Esophagus (tissue), 2 donors: ENCODE data around the gene RAI1. TPM values are rescaled to one million over a fixed set of nuclear protein-coding genes. Genes with fewer than 3 reads are reported as not detected.

Experiments used
- H3K27ac ChIP-seq, 2 donors: one replicate each; pipeline ENCODE4 v1.5.1; 2013; ENCODE audit warnings: low read depth in 2 of 2, mild to moderate bottlenecking in 2 of 2, inconsistent platforms in 1 of 2, low read length in 1 of 2, moderate library complexity in 1 of 2
- H3K27me3 ChIP-seq, 2 donors: one replicate each; pipeline ENCODE4 v1.6.1; 2013; ENCODE audit warnings: low read length in 2 of 2, control low read depth in 1 of 2, mild to moderate bottlenecking in 1 of 2; ENCODE audit not compliant: insufficient read depth in 2 of 2, control insufficient read depth in 1 of 2
- H3K36me3 ChIP-seq, 2 donors: one replicate each; pipeline ENCODE4 v1.6.1; 2013; ENCODE audit warnings: low read length in 1 of 2; ENCODE audit not compliant: control insufficient read depth in 2 of 2, insufficient read depth in 2 of 2
- H3K4me1 ChIP-seq, 2 donors: one replicate each; pipeline ENCODE4 v1.6.1; 2013; ENCODE audit warnings: low read length in 1 of 2; ENCODE audit not compliant: control insufficient read depth in 2 of 2, insufficient read depth in 2 of 2
- H3K4me3 ChIP-seq, 2 donors: one replicate each; pipeline ENCODE4 v1.5.1; 2013; ENCODE audit warnings: low read length in 2 of 2, mild to moderate bottlenecking in 2 of 2, low read depth in 1 of 2, moderate library complexity in 1 of 2
- H3K9me3 ChIP-seq, 2 donors: one replicate each; pipeline ENCODE4 v1.6.1; 2013; ENCODE audit warnings: mild to moderate bottlenecking in 2 of 2, low read depth in 1 of 2, low read length in 1 of 2, moderate library complexity in 1 of 2; ENCODE audit not compliant: control insufficient read depth in 2 of 2, insufficient read depth in 1 of 2
- WGBS, 2 donors: extraction: QIAGEN DNeasy Blood & Tissue Kit; methylation state at CpG; one replicate each; pipeline ENCODE4 v1.1.7; 2013; 5-methylcytosine and 5-hydroxymethylcytosine counted together
- polyA plus RNA-seq, 2 donors: library from polyadenylated mRNA; stranded (reverse); fragments of 200-250 nt; gene quantifications; one replicate each; pipeline ENCODE4 v1.2.3, GENCODE V29; 2013
- donor health status: healthy with polysubstance abuse.
- donor health status: Bipolar disorder and iron deficiency.

Gene RAI1
- polyA plus RNA-seq, 2 donors: 10.7 to 14.4 TPM

DNA sequence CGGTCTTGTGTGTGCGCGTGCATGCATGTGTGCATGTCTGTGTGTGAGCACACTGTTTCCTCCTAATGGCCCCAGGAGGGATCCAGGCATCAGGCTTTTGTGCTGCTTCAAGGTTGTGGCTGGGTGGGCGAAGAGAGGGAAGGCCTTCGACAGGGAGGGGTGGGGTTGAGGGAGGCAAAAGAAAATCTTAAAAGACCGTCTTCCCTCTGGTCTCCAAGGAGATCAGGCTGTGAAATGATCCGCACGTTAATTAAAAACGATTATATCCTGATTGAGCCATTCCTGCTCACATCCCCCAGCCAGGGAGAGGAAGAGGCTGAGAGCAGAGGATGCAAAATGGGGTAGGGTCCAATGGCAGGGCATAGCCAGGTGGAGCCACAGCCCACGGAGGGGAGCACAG, 46.9 kb downstream of the RAI1 start:
- Histone ChIP-seq H3K27me3 (no peaks in the 10 kb centered on the region), H3K4me1 (peaks cover 6 to 54% of the 10 kb centered on the region in 2 donors), H3K9me3 (no peaks in the 10 kb centered on the region), H3K27ac (peak overlapping the region; percentile 69 to 80), H3K4me3 (no peak overlapping the region), H3K36me3 (peaks cover 0 to 3% of the 10 kb centered on the region in 2 donors)
- WGBS, 2 donors: 64 to 83% methylated on average over 10 of the region's 10 CpGs

GRCh38 chr17:17728550-17729251, 47.4 kb downstream of the RAI1 start:
- Histone ChIP-seq H3K4me1 (peaks cover 6 to 52% of the 10 kb centered on the region in 2 donors), H3K27me3 (no peaks in the 10 kb centered on the region), H3K9me3 (no peaks in the 10 kb centered on the region), H3K27ac (peak overlapping the region; percentile 69 to 80), H3K36me3 (peaks cover 0 to 6% of the 10 kb centered on the region in 2 donors), H3K4me3 (no peak overlapping the region)
- WGBS, 2 donors: 54 to 72% methylated on average over 9 to 10 of the region's 10 CpGs

DNA sequence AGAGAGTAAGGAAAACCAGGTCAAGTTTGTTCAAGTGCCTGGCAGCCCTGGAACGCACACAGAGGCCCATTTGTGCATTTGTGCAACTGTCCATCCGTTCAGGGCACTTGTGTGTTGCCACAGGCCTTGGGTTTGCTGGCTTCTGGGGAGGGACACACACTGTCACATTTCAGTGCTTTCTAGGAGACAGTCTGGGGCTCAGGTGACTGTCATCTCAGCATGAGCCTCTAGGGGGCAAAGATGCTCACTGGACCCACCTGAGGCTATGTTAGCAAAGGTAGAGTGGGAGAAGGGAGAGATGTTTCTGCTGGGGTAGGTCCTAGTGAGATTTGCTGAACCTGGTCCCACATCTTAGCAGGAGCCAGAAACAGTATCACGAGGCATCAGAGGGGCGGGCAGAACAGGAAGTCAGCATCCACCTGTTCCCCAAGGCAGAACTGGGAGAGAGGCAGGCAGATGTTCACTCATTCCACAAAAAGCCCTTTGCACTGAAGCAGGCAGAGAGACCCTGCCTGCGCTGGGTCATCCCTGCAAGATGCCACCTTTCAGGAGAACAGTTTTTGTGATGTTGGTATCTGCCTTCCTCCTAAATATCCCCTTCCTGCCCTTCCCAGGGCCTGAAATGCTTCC, 48.5 kb downstream of the RAI1 start:
- WGBS, 2 donors: 55 to 62% methylated on average over 5 of the region's 5 CpGs
- Histone ChIP-seq H3K4me1 (peaks cover 6 to 57% of the 10 kb centered on the region in 2 donors), H3K9me3 (no peaks in the 10 kb centered on the region), H3K4me3 (no peak overlapping the region), H3K27ac (peak overlapping the region in 1 of 2 donors; percentile 33), H3K36me3 (peaks cover 0 to 6% of the 10 kb centered on the region in 2 donors), H3K27me3 (no peaks in the 10 kb centered on the region)

- 76 to 82% methylated on average over 14 of the region's 14 CpGs for WGBS, 2 donors
- Histone ChIP-seq H3K27ac (peak overlapping the region in 1 of 2 donors; percentile 22), H3K4me1 (peaks cover 2 to 55% of the 10 kb centered on the region in 2 donors)
Measured at GRCh38 chr17:17730250-17730935, 49.1 kb downstream of the RAI1 start.

GRCh38 chr17:17732444-17732843, 51.2 kb downstream of the RAI1 start:
- H3K27ac ChIP-seq: peak overlapping the region; percentile 78 to 83
- no peak overlapping the region for H3K4me3 ChIP-seq
- no peaks in the 10 kb centered on the region for H3K9me3 ChIP-seq
- WGBS, 2 donors: 51 to 55% methylated on average over 4 of the region's 4 CpGs
- H3K36me3 ChIP-seq: peaks cover 0 to 6% of the 10 kb centered on the region in 2 donors
- no peaks in the 10 kb centered on the region for H3K27me3 ChIP-seq
- peaks cover 7 to 58% of the 10 kb centered on the region in 2 donors for H3K4me1 ChIP-seq

More at GRCh38 chr17:17730250-17730935, 49.1 kb downstream of the RAI1 start:
- Histone ChIP-seq H3K27me3 (no peaks in the 10 kb centered on the region), H3K36me3 (peaks cover 0 to 6% of the 10 kb centered on the region in 2 donors), H3K4me3 (no peak overlapping the region), H3K9me3 (no peaks in the 10 kb centered on the region)

GRCh38 chr17:17732892-17733670, 51.8 kb downstream of the RAI1 start:
- Histone ChIP-seq H3K36me3 (peaks cover 0 to 6% of the 10 kb centered on the region in 2 donors), H3K4me3 (no peak overlapping the region), H3K27me3 (no peaks in the 10 kb centered on the region), H3K9me3 (no peaks in the 10 kb centered on the region), H3K27ac (peak overlapping the region; percentile 78 to 81), H3K4me1 (peaks cover 13 to 57% of the 10 kb centered on the region in 2 donors)
- WGBS, 2 donors: 65 to 68% methylated on average over 9 of the region's 9 CpGs

DNA sequence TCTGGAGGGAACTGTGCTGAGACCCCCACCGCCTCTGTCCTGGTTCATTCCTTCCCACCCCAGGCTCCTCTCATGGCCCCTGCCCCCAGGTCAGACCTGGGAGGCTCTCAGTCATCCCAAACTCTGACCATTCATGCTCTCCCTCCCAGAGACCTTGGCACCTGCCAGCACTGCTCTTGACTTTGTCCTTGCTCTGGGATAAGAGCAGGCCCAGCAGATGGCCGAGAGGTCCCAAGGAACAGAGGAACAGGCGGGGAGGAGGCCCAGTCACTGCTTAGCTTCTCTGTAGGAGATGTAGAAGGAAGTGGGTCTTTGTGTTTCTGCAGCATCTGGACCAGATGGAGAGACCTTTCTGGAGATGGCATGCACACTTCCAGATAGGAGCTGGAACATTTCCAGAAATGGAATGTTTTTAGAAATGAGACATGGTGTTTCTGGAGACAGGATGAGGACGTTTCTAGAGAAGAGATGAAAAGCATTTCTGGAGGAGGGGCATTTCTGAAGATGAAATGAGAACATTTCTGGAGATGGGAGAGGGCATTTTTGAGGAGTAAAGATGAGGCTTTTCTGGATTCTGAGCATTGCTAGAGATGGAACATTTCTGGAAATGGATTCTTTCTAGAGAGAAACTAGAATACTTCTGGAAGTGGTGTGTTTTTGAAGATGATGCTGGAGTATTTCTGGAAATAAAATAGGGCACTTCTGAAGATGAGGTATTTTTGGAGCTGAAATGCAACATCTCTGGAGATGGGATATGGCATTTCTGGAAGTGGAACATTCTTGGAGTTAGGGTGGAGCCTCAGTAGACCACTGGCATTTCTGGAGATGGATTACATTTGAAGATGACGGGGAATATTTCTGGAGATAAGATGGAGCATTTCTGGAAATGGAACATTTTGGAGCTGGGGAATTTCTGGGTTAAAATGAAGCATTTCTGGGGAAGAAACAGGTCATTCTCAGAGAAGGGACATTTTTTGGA, 55.2 kb downstream of the RAI1 start:
- 75 to 76% methylated on average over 5 of the region's 5 CpGs for WGBS, 2 donors
- H3K27ac ChIP-seq: peak overlapping the region in 1 of 2 donors; percentile 38
- peaks cover 16 to 53% of the 10 kb centered on the region in 2 donors for H3K4me1 ChIP-seq

DNA sequence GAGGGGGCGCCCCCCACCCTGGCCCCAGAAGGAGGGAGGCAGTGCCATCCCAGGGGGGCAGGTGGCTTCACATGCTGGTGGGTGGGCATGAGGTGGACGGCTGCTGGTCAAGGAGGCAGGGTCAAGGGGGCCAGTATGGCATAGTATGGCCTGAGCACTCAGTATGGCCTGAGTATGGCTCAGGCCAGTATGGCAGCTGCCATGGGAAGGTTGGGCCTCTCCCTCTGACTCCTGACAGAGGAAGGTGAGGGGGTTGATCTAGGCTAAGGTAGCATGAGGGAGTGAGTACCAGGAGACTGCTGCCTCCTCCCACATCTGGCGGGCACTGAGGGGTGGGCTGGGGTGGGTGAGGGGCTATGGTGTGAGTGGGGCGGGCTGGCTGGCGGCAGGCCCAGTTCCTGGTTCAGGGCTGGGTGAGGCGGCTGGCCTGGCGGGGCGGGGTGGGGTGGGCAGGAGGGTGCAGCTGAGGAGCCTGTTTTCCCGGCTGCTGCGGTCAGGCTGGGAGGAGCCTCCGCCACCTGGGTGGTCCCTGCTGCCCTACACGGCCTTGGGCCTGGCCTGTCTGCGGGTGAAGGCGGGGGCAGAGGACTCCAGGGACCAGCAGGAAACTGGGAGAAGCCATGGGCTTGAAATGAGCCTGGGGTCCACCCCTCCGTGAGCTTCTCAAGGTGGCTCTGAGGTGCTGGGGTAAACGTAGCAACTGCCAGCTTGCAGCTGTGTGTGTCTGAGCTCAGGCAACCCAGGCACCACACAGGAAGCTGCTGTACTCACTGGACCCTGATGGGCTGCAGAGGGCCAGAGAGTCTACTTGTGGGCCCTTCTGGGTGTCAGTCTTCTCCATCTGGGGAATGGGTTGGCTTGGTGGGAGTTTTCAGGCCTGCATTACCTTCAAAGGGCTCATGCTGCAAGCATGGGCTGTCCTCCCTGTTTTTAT, 57.0 kb downstream of the RAI1 start:
- Histone ChIP-seq H3K27ac (peak overlapping the region; percentile 90 to 98), H3K36me3 (peaks cover 0 to 3% of the 10 kb centered on the region in 2 donors), H3K9me3 (no peaks in the 10 kb centered on the region), H3K4me3 (no peak overlapping the region), H3K27me3 (no peaks in the 10 kb centered on the region), H3K4me1 (peaks cover 16 to 45% of the 10 kb centered on the region in 2 donors)
- 21 to 35% methylated on average over 14 to 16 of the region's 16 CpGs for WGBS, 2 donors

More for the DNA sequence above, 55.2 kb downstream of the RAI1 start:
- H3K27me3 ChIP-seq: no peaks in the 10 kb centered on the region
- H3K4me3 ChIP-seq: no peak overlapping the region
- peaks cover 0 to 6% of the 10 kb centered on the region in 2 donors for H3K36me3 ChIP-seq
- H3K9me3 ChIP-seq: no peaks in the 10 kb centered on the region
